DOHH2 (cell line): ENCODE results near the gene MSX1.

Experiments
- H3F3A ChIP-seq: fragments of 200-600 bp; sonication (generic), shearing (Covaris generic); 2 replicates; pipeline ENCODE4 v1.6.0; 2016; ENCODE audit warnings: antibody characterized with exemption, mild to moderate bottlenecking; ENCODE audit not compliant: control insufficient read depth, insufficient read depth
- H3K27ac ChIP-seq: fragments of 200-600 bp; sonication (generic); 2 replicates; pipeline ENCODE4 v1.5.1; 2014; ENCODE audit warnings: low read depth, mild to moderate bottlenecking, low read length, moderate library complexity
- H3K27me3 ChIP-seq: fragments of 200-600 bp; sonication (generic); 2 replicates; pipeline ENCODE4 v1.6.1; 2014; ENCODE audit warnings: mild to moderate bottlenecking, low read length, mixed read lengths; ENCODE audit not compliant: control insufficient read depth
- H3K36me3 ChIP-seq: fragments of 200-600 bp; sonication (generic); 2 replicates; pipeline ENCODE4 v1.6.1; 2014; ENCODE audit warnings: mild to moderate bottlenecking, low read length, moderate library complexity, mixed read lengths; ENCODE audit not compliant: control insufficient read depth
- H3K4me1 ChIP-seq: fragments of 200-600 bp; sonication (generic); 2 replicates; pipeline ENCODE4 v1.6.1; 2014; ENCODE audit warnings: mild to moderate bottlenecking, low read length, mixed read lengths; ENCODE audit not compliant: control insufficient read depth
- H3K4me2 ChIP-seq: fragments of 200-600 bp; sonication (generic); 2 replicates; pipeline ENCODE4 v1.6.0; 2014; ENCODE audit warnings: mild to moderate bottlenecking, low read length, moderate library complexity
- H3K4me3 ChIP-seq: fragments of 200-600 bp; sonication (generic); 2 replicates; pipeline ENCODE4 v1.5.1; 2014; ENCODE audit warnings: mild to moderate bottlenecking, low read length, mixed read lengths
- H3K79me2 ChIP-seq: fragments of 200-600 bp; sonication (generic); 2 replicates; pipeline ENCODE4 v1.6.1; 2014; ENCODE audit warnings: mild to moderate bottlenecking, low read length, mixed read lengths; ENCODE audit not compliant: control insufficient read depth
- H3K9me2 ChIP-seq: fragments of 200-600 bp; sonication (generic); replicated peaks from 2 replicates; pipeline ENCODE4 v1.6.1; 2014; ENCODE audit warnings: mild to moderate bottlenecking, low read length, mixed read lengths; ENCODE audit not compliant: control insufficient read depth
- H3K9me3 ChIP-seq: fragments of 200-600 bp; sonication (generic); 2 replicates; pipeline ENCODE4 v1.6.1; 2014; ENCODE audit warnings: antibody characterized with exemption, low read length, mixed read lengths; ENCODE audit not compliant: control insufficient read depth, insufficient read depth
- H4K20me1 ChIP-seq: fragments of 200-600 bp; sonication (generic); 2 replicates; pipeline ENCODE4 v1.6.0; 2014; ENCODE audit warnings: low read depth, mild to moderate bottlenecking, antibody characterized with exemption, low read length, moderate library complexity; ENCODE audit not compliant: control insufficient read depth, insufficient read depth
- CTCF ChIP-seq: fragments of 200-600 bp; sonication (generic); IDR thresholded peaks from one replicate; pipeline ENCODE4 v1.5.1; 2014; ENCODE audit warnings: antibody characterized with exemption, mild to moderate bottlenecking, low read depth, low read length; ENCODE audit not compliant: poor library complexity, severe bottlenecking
- EZH2phosphoT487 ChIP-seq: fragments of 200-600 bp; sonication (generic); IDR thresholded peaks from 2 replicates; pipeline ENCODE4 v1.6.1; 2017; ENCODE audit warnings: borderline replicate concordance, mild to moderate bottlenecking, antibody characterized with exemption, low read length, moderate library complexity, mixed read lengths

The MSX1 gene

GRCh38 chr4:4868758-4869723 is 9.6 kb downstream of the MSX1 start:
- Histone ChIP-seq H3K4me2 (no peak overlapping the region), H3F3A (no peaks in the 10 kb centered on the region), H3K9me2 (no peaks in the 10 kb centered on the region), H3K27me3 (peaks cover 75% of the 10 kb centered on the region), H3K4me3 (no peak overlapping the region), H3K79me2 (no peaks in the 10 kb centered on the region), H3K9me3 (no peaks in the 10 kb centered on the region), H3K36me3 (no peaks in the 10 kb centered on the region; the same call in 1 of the 2 replicates), H3K27ac (no peak overlapping the region), H4K20me1 (no peaks in the 10 kb centered on the region), H3K4me1 (no peaks in the 10 kb centered on the region)
- no peak for TF ChIP-seq CTCF
- TF ChIP-seq EZH2phosphoT487 = no peak

- Histone ChIP-seq H3K4me2 (no peak overlapping the region), H3K4me3 (no peak overlapping the region), H3K36me3 (no peaks in the 10 kb centered on the region)
Measured at GRCh38 chr4:4869731-4870571, 10.5 kb downstream of the MSX1 start.

GRCh38 chr4:4870576-4871241 is 11.2 kb downstream of the MSX1 start:
- H3K36me3 ChIP-seq = no peaks in the 10 kb centered on the region
- TF ChIP-seq CTCF (no peak), EZH2phosphoT487 (no peak)
- no peaks in the 10 kb centered on the region for H3K9me3 ChIP-seq
- H3K4me2 ChIP-seq = no peak overlapping the region
- H3K4me3 ChIP-seq = no peak overlapping the region
- H3K79me2 ChIP-seq = no peaks in the 10 kb centered on the region
- H4K20me1 ChIP-seq = no peaks in the 10 kb centered on the region
- peaks cover 85% of the 10 kb centered on the region for H3K27me3 ChIP-seq
- no peaks in the 10 kb centered on the region for H3F3A ChIP-seq
- no peak overlapping the region for H3K27ac ChIP-seq
- H3K4me1 ChIP-seq = 0 out of 2 replicates have a peak, but pooled peaks cover 3% of the 10 kb centered on the region
- no peaks in the 10 kb centered on the region for H3K9me2 ChIP-seq

More at GRCh38 chr4:4869731-4870571, 10.5 kb downstream of the MSX1 start:
- no peaks in the 10 kb centered on the region for H4K20me1 ChIP-seq
- no peaks in the 10 kb centered on the region for H3K9me3 ChIP-seq
- no peaks in the 10 kb centered on the region for H3K79me2 ChIP-seq
- peaks cover 78% of the 10 kb centered on the region for H3K27me3 ChIP-seq
- TF ChIP-seq CTCF = no peak
- no peak for TF ChIP-seq EZH2phosphoT487
- no peaks in the 10 kb centered on the region for H3K4me1 ChIP-seq
- H3K9me2 ChIP-seq = no peaks in the 10 kb centered on the region
- no peaks in the 10 kb centered on the region for H3F3A ChIP-seq
- H3K27ac ChIP-seq = no peak overlapping the region
